GM21737 (cell line): Measurements from ENCODE around the gene STK32C.
"Not testable (repeated sequence)": the region's sequence is repeated elsewhere in the genome, so short reads cannot be mapped to it uniquely, and the experiment has no call there.

ENCODE experiments used
- ATAC-seq: cut with Tn5 transposase; IDR thresholded peaks from one replicate; pipeline ENCODE4 v1.9.1; 2021; ENCODE audit warnings: mild to moderate bottlenecking, moderate library complexity; ENCODE audit not compliant: unreplicated experiment

STK32C gene

GRCh38 chr10:132339276-132339675, 31.5 kb upstream of the STK32C start:
- no peak for ATAC-seq

- ATAC-seq, result no peak
Observed at GRCh38 chr10:132338876-132339275, 31.1 kb upstream of the STK32C start.

- not testable (repeated sequence) for ATAC-seq
Observed at GRCh38 chr10:132337854-132338253, 30.1 kb upstream of the STK32C start.

- no peak for ATAC-seq
Observed at GRCh38 chr10:132336919-132337407, 29.2 kb upstream of the STK32C start.

GRCh38 chr10:132336064-132336746, 28.5 kb upstream of the STK32C start:
- ATAC-seq, result no peak

GRCh38 chr10:132335189-132336063, 27.7 kb upstream of the STK32C start:
- peak; percentile 56 for ATAC-seq

- no peak for ATAC-seq
Observed at GRCh38 chr10:132334631-132335188, 27.0 kb upstream of the STK32C start.

GRCh38 chr10:132333386-132333785, 25.6 kb upstream of the STK32C start:
- ATAC-seq, result no peak

- ATAC-seq, result peak; percentile 32
Observed at GRCh38 chr10:132332433-132332754, 24.6 kb upstream of the STK32C start.

GRCh38 chr10:132331601-132332432, 24.1 kb upstream of the STK32C start, which contains the start of gene LRRC27:
TSS of gene LRRC27 (plus strand) at chr10:132332193. CDS start at chr10:132333525, 1,332 bp downstream.
- ATAC-seq, result peak; percentile 63

GRCh38 chr10:132330486-132330833, 22.7 kb upstream of the STK32C start:
- no peak for ATAC-seq

GRCh38 chr10:132329565-132330485, 22.1 kb upstream of the STK32C start:
- no peak for ATAC-seq

GRCh38 chr10:132328738-132329137, 21.0 kb upstream of the STK32C start:
- ATAC-seq, result no peak

- ATAC-seq, result no peak
Observed at GRCh38 chr10:132328106-132328505, 20.4 kb upstream of the STK32C start.

- ATAC-seq, result no peak
Observed at GRCh38 chr10:132326925-132327324, 19.2 kb upstream of the STK32C start.

GRCh38 chr10:132326344-132326889, 18.7 kb upstream of the STK32C start:
- ATAC-seq, result no peak

GRCh38 chr10:132324186-132324585, 16.4 kb upstream of the STK32C start:
- ATAC-seq, result no peak

GRCh38 chr10:132322586-132323048, 14.9 kb upstream of the STK32C start:
- no peak for ATAC-seq

- ATAC-seq, result no peak
Observed at GRCh38 chr10:132321726-132322125, 14.0 kb upstream of the STK32C start.
